ENCODE measurements around the gene NEDD9.

NEDD9 gene

GRCh38 chr6:11202513-11203305 lies 29.8 kb downstream of the NEDD9 start:
- DNase-seq (ENCODE audit: low read depth, low spot score), result no peak

- DNase-seq (ENCODE audit: low read depth, low spot score), result no peak
Measured at GRCh38 chr6:11201772-11202512, 30.5 kb downstream of the NEDD9 start.

GRCh38 chr6:11201015-11201414 lies 31.5 kb downstream of the NEDD9 start:
- no peak for DNase-seq (ENCODE audit: low read depth, low spot score)

GRCh38 chr6:11200356-11200755 lies 32.1 kb downstream of the NEDD9 start:
- no peak for DNase-seq (ENCODE audit: low read depth, low spot score)

- no peak for DNase-seq (ENCODE audit: low read depth, low spot score)
Measured at GRCh38 chr6:11198663-11199603, 33.5 kb downstream of the NEDD9 start.

GRCh38 chr6:11197850-11198249 lies 34.6 kb downstream of the NEDD9 start:
- DNase-seq (ENCODE audit: low read depth, low spot score), result no peak

GRCh38 chr6:11197175-11197536 lies 35.3 kb downstream of the NEDD9 start:
- DNase-seq (ENCODE audit: low read depth, low spot score), result no peak

- no peak for DNase-seq (ENCODE audit: low read depth, low spot score)
Measured at GRCh38 chr6:11196511-11197174, 35.8 kb downstream of the NEDD9 start.

- DNase-seq (ENCODE audit: low read depth, low spot score), result no peak
Measured at GRCh38 chr6:11194356-11195218, 37.9 kb downstream of the NEDD9 start.

GRCh38 chr6:11193434-11193833 lies 39.0 kb downstream of the NEDD9 start:
- DNase-seq (ENCODE audit: low read depth, low spot score), result no peak

GRCh38 chr6:11192167-11192566 lies 40.3 kb downstream of the NEDD9 start:
- no peak for DNase-seq (ENCODE audit: low read depth, low spot score)

GRCh38 chr6:11190625-11191245 lies 41.7 kb downstream of the NEDD9 start:
- no peak for DNase-seq (ENCODE audit: low read depth, low spot score)

- no peak for DNase-seq (ENCODE audit: low read depth, low spot score)
Measured at GRCh38 chr6:11189865-11190624, 42.4 kb downstream of the NEDD9 start.

GRCh38 chr6:11188161-11188915 lies 44.1 kb downstream of the NEDD9 start:
- no peak for DNase-seq (ENCODE audit: low read depth, low spot score)

GRCh38 chr6:11187301-11187700 lies 45.2 kb downstream of the NEDD9 start:
- DNase-seq (ENCODE audit: low read depth, low spot score), result no peak

- no peak for DNase-seq (ENCODE audit: low read depth, low spot score)
Measured at GRCh38 chr6:11185204-11185842, 47.1 kb downstream of the NEDD9 start.

- DNase-seq (ENCODE audit: low read depth, low spot score), result no peak
Measured at GRCh38 chr6:11183761-11184362, 48.6 kb downstream of the NEDD9 start.

Data from activated CD4-positive, CD25-positive, alpha-beta regulatory T cell treated with anti-CD3 and anti-CD28 coated beads, Interleukin-2, amount 50 U/mL, for 16 hours (primary cell).